Calu3 (cell line): ENCODE measurements around the gene ADAMTS18. TPM values are rescaled to one million over a fixed set of nuclear protein-coding genes. Genes with fewer than 3 reads are reported as not detected.
A peak's percentile ranks its signal among the peaks of the same experiment; 100 is the strongest.

Experiments
- BruUV-seq: library from RNA; stranded (reverse); fragments of 400-500 nt; replicated peaks from 2 replicates; lab custom pipeline; 2021; lab: Mats Ljungman, UMichigan
- CTCF ChIA-PET: fragments of 300-600 bp; sonication (Branson Sonifier 250); formaldehyde crosslinking; loops from one replicate; lab custom pipeline; 2022; ENCODE audit warnings: antibody characterized with exemption; lab: Charles Lee
- DNase-seq: peaks from one replicate; pipeline ENCODE4 v3.0.0; 2022
- H3K27ac Mint-ChIP-seq: one replicate; pipeline ENCODE4 v1.8.0; 2022; ENCODE audit warnings: mixed read lengths; ENCODE audit not compliant: unreplicated experiment
- H3K27me3 Mint-ChIP-seq: one replicate; pipeline ENCODE4 v1.8.0; 2022; ENCODE audit warnings: mixed read lengths; ENCODE audit not compliant: unreplicated experiment
- H3K36me3 Mint-ChIP-seq: one replicate; pipeline ENCODE4 v1.8.0; 2022; ENCODE audit warnings: mild to moderate bottlenecking, moderate library complexity, mixed read lengths; ENCODE audit not compliant: insufficient read depth, unreplicated experiment
- H3K4me1 Mint-ChIP-seq: one replicate; pipeline ENCODE4 v1.8.0; 2022; ENCODE audit warnings: mild to moderate bottlenecking, low read depth, mixed read lengths; ENCODE audit not compliant: unreplicated experiment
- H3K4me3 Mint-ChIP-seq: one replicate; pipeline ENCODE4 v1.8.0; 2022; ENCODE audit warnings: mild to moderate bottlenecking, low read depth, moderate library complexity, mixed read lengths; ENCODE audit not compliant: unreplicated experiment
- H3K9me3 Mint-ChIP-seq: one replicate; pipeline ENCODE4 v1.8.0; 2022; ENCODE audit warnings: low read depth, mixed read lengths; ENCODE audit not compliant: unreplicated experiment
- intact Hi-C: fragments of 100-400 bp; cut with micrococcal nuclease; formaldehyde crosslinking; loops from one replicate; pipeline ENCODE4 v1.10.0; 2022; ENCODE audit not compliant: unreplicated experiment
- total RNA-seq: library from RNA; stranded (reverse); gene quantifications from 2 replicates; pipeline ENCODE4 v1.2.3, GENCODE V29; 2022
- TF ChIP-seq, protein P1 (sequence below): fragments of 200-600 bp; IDR thresholded peaks from one replicate; pipeline ENCODE4 v1.8.0; 2022; ENCODE audit warnings: antibody characterized with exemption; ENCODE audit not compliant: unreplicated experiment

Gene ADAMTS18
- total RNA-seq, 1 experiment from 2014 or later: not detected

DNA sequence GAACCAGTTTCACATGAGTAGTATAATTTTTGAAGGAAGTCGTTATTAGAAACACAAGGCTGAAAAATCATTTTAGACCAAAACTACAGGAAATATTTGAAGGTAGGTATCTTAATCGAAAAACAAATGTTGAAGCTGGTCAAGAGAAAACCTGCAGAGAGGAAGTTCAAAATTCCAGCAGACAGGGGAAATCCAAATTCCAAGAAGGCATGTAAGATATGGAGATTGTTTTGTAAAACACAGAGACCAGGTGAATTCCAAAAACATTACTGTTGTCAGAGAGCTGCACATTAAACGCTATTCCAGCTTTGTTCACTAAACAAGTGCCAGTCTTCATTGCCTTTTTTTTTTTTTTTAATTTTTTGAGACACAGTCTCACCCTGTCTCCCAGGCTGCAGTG is 38.4 kb downstream of the ADAMTS18 start:
- Mint-ChIP-seq H3K36me3 (no peaks in the 10 kb centered on the region), H3K27me3 (peaks cover 13% of the 10 kb centered on the region), H3K4me1 (peaks cover 16% of the 10 kb centered on the region), H3K27ac (no peak overlapping the region), H3K4me3 (no peak overlapping the region), H3K9me3 (no peaks in the 10 kb centered on the region)
- intact Hi-C loops: no loop called here
- CTCF ChIA-PET: no interaction called here
- no peak for DNase-seq
- no TSS peak for BruUV-seq
- TF ChIP-seq, protein P1, sequence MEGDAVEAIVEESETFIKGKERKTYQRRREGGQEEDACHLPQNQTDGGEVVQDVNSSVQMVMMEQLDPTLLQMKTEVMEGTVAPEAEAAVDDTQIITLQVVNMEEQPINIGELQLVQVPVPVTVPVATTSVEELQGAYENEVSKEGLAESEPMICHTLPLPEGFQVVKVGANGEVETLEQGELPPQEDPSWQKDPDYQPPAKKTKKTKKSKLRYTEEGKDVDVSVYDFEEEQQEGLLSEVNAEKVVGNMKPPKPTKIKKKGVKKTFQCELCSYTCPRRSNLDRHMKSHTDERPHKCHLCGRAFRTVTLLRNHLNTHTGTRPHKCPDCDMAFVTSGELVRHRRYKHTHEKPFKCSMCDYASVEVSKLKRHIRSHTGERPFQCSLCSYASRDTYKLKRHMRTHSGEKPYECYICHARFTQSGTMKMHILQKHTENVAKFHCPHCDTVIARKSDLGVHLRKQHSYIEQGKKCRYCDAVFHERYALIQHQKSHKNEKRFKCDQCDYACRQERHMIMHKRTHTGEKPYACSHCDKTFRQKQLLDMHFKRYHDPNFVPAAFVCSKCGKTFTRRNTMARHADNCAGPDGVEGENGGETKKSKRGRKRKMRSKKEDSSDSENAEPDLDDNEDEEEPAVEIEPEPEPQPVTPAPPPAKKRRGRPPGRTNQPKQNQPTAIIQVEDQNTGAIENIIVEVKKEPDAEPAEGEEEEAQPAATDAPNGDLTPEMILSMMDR: no peak

DNA sequence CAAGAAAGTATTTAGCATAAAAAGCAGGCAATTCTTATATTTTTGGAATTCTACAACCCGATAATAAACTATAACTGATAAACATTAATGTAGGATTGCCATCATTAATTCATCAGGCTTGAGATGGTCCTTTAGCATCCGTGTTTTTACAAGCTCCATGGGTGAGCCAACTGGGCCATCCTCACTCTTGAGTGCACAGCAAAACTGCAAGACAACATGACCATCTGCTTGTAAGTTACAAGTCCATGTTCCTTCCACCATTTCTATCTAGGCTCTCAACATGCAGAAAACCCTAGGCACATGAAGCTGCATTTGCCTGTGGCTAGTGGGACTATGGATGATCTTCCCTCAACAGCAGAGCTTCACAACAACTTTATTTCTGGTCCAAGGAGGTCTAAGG is 40.1 kb downstream of the ADAMTS18 start:
- no peaks in the 10 kb centered on the region for H3K36me3 Mint-ChIP-seq
- H3K27ac Mint-ChIP-seq: no peak overlapping the region
- BruUV-seq: no TSS peak
- DNase-seq: no peak
- peaks cover 13% of the 10 kb centered on the region for H3K27me3 Mint-ChIP-seq
- TF ChIP-seq, protein P1: no peak
- no peaks in the 10 kb centered on the region for H3K9me3 Mint-ChIP-seq
- peaks cover 16% of the 10 kb centered on the region for H3K4me1 Mint-ChIP-seq
- CTCF ChIA-PET: no interaction called here
- H3K4me3 Mint-ChIP-seq: no peak overlapping the region
- intact Hi-C loops: no loop called here

DNA sequence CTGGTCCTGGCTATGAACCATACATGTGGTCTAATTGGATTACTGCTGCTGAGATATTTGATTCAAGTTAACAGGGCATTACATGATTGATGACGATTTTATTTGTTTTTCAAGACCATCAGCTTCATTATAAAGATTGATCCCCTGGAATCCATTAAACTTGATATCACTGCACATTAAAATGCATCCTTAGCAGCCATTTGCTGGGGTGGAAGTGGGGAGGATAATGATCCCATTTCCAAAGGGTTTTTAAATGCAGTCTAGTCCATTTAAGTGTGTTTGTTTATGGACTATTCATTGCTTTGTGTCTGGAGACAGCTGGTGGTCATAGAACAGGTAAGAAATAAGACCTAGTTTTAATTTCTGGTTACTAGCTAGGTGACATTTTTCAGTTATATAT is 40.9 kb downstream of the ADAMTS18 start:
- TF ChIP-seq, protein P1: no peak
- Mint-ChIP-seq H3K27ac (no peak overlapping the region), H3K4me1 (peaks cover 13% of the 10 kb centered on the region), H3K27me3 (peaks cover 13% of the 10 kb centered on the region), H3K36me3 (no peaks in the 10 kb centered on the region), H3K9me3 (no peaks in the 10 kb centered on the region), H3K4me3 (no peak overlapping the region)
- intact Hi-C loops: no loop called here
- BruUV-seq: no TSS peak
- no peak for DNase-seq
- CTCF ChIA-PET: no interaction called here

DNA sequence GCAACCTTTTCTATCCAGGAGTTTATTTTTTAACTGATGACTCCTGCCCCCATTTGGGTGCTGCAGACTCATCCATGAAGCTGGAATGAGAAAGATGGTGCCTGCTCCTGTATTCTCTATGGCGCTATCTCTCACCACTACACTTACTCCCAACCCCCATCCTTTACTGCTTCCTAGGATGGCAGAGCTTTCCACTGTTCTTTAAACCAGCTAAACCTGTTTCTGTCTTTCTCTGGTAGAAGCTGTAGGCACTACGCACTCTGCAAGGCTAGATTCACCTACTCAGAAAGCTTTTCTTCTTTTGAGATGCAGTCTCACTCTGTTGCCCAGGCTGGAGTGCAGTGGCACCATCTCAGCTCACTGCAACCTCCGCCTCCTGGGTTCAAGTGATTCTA is 47.0 kb downstream of the ADAMTS18 start:
- Mint-ChIP-seq H3K4me3 (no peak overlapping the region), H3K9me3 (no peaks in the 10 kb centered on the region), H3K4me1 (peaks cover 31% of the 10 kb centered on the region), H3K27me3 (peaks cover 11% of the 10 kb centered on the region), H3K27ac (peak overlapping the region; percentile 75), H3K36me3 (peaks cover 6% of the 10 kb centered on the region)
- BruUV-seq: no TSS peak
- intact Hi-C loops: loop anchor here (2.0 kb wide), 1 partner anchor 89 kb away; no protein-coding TSS in a partner anchor
- peak; percentile 22 for DNase-seq
- CTCF ChIA-PET: interaction anchor here (0.6 kb wide), 1 partner anchor 399 kb away, joined by 4 read pairs; no protein-coding TSS in a partner anchor
- TF ChIP-seq, protein P1: no peak
